ENCODE results near the gene FBXO8.

DNA sequence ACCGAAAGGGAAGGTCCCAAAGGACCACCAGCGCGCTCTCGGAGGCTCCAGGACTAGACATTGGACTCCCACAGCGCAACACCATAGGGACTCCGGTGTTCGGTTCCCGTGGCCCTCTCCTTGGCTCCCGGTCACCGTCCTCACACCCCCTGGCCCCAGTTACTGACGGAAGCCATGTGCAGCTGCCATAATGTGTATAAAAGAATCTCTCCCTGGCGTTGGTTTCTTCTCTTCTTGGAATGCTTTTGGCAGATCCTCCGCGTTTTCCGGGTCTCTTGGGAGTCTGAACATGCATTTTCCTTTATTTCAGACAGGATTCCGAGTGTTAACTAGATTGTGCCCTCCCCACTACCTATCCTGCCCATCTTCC, 69.8 kb downstream of the FBXO8 start:
- TF ChIP-seq, protein P1, sequence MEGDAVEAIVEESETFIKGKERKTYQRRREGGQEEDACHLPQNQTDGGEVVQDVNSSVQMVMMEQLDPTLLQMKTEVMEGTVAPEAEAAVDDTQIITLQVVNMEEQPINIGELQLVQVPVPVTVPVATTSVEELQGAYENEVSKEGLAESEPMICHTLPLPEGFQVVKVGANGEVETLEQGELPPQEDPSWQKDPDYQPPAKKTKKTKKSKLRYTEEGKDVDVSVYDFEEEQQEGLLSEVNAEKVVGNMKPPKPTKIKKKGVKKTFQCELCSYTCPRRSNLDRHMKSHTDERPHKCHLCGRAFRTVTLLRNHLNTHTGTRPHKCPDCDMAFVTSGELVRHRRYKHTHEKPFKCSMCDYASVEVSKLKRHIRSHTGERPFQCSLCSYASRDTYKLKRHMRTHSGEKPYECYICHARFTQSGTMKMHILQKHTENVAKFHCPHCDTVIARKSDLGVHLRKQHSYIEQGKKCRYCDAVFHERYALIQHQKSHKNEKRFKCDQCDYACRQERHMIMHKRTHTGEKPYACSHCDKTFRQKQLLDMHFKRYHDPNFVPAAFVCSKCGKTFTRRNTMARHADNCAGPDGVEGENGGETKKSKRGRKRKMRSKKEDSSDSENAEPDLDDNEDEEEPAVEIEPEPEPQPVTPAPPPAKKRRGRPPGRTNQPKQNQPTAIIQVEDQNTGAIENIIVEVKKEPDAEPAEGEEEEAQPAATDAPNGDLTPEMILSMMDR (conservative IDR thresholded peaks at IDR 0.05; ENCODE audit: low read depth, low read length): no peak
- no peak for TF ChIP-seq EZH2 (IDR thresholded peaks at IDR 0.05; ENCODE audit: borderline replicate concordance, low read depth, low read length, poor library complexity, severe bottlenecking)
